ENCODE measurements around the gene HIPK1. TPM values are rescaled to one million over a fixed set of nuclear protein-coding genes. Genes with fewer than 3 reads are reported as not detected.

Gene HIPK1
- total RNA-seq, 1 donor from 2014 or later = 73.2 TPM

GRCh38 chr1:113913887-113914664 lies 15.0 kb upstream of the HIPK1 start:
- no peak for DNase-seq (ENCODE audit: low spot score)

GRCh38 chr1:113916974-113917373 lies 12.2 kb upstream of the HIPK1 start:
- DNase-seq (ENCODE audit: low spot score) = no peak

- no peak for DNase-seq (ENCODE audit: low spot score)
These were observed 11.6 kb upstream of the HIPK1 start for GRCh38 chr1:113917400-113918082.

- DNase-seq (ENCODE audit: low spot score) = no peak
These were observed 10.9 kb upstream of the HIPK1 start for GRCh38 chr1:113918243-113918642.

GRCh38 chr1:113922957-113923356 lies 6.2 kb upstream of the HIPK1 start:
- no peak for DNase-seq (ENCODE audit: low spot score)

- DNase-seq (ENCODE audit: low spot score) = no peak
These were observed 4.7 kb upstream of the HIPK1 start for GRCh38 chr1:113924473-113924872.

GRCh38 chr1:113928187-113928930 lies 765 bp upstream of the HIPK1 start:
- DNase-seq (ENCODE audit: low spot score) = no peak

GRCh38 chr1:113929750-113930498 lies 800 bp downstream of the HIPK1 start:
- peak; percentile 63 for DNase-seq (ENCODE audit: low spot score)

- DNase-seq (ENCODE audit: low spot score) = no peak
These were observed 1.5 kb downstream of the HIPK1 start for GRCh38 chr1:113930499-113931161.

- no peak for DNase-seq (ENCODE audit: low spot score)
These were observed 2.3 kb downstream of the HIPK1 start for GRCh38 chr1:113931451-113931851.

- no peak for DNase-seq (ENCODE audit: low spot score)
These were observed 4.9 kb downstream of the HIPK1 start for GRCh38 chr1:113934006-113934405.

- DNase-seq (ENCODE audit: low spot score) = no peak
These were observed 5.5 kb downstream of the HIPK1 start for GRCh38 chr1:113934511-113935055.

- no peak for DNase-seq (ENCODE audit: low spot score)
These were observed 6.1 kb downstream of the HIPK1 start for GRCh38 chr1:113935176-113935575.

GRCh38 chr1:113935970-113936369 lies 6.8 kb downstream of the HIPK1 start:
- no peak for DNase-seq (ENCODE audit: low spot score)

- DNase-seq (ENCODE audit: low spot score) = no peak
These were observed 8.0 kb downstream of the HIPK1 start for GRCh38 chr1:113937146-113937545.

GRCh38 chr1:113938192-113938591 lies 9.1 kb downstream of the HIPK1 start:
- no peak for DNase-seq (ENCODE audit: low spot score)

GRCh38 chr1:113940365-113941244 lies 11.5 kb downstream of the HIPK1 start:
- DNase-seq (ENCODE audit: low spot score) = no peak

GRCh38 chr1:113941245-113941559 lies 12.1 kb downstream of the HIPK1 start:
- DNase-seq (ENCODE audit: low spot score) = no peak

- no peak for DNase-seq (ENCODE audit: low spot score)
These were observed 13.4 kb downstream of the HIPK1 start for GRCh38 chr1:113942527-113942926.
